HL-60 (cell line): ENCODE results near the gene LY6G5C.

Experiments
- GABPA ChIP-seq: IDR thresholded peaks from 2 replicates; pipeline ENCODE4 v1.6.1; 2012; ENCODE audit warnings: low read depth
- POLR2AphosphoS5 ChIP-seq: IDR thresholded peaks from 2 replicates; pipeline ENCODE4 v1.6.1; 2012; ENCODE audit warnings: low read depth
- SPI1 ChIP-seq: IDR thresholded peaks from 2 replicates; pipeline ENCODE4 v1.6.1; 2012; ENCODE audit warnings: low read depth, mild to moderate bottlenecking, borderline replicate concordance
- TF ChIP-seq, protein P1 (sequence below): IDR thresholded peaks from one replicate; pipeline ENCODE4 v1.5.1; 2011; ENCODE audit warnings: low read length, control low read depth, inconsistent platforms; ENCODE audit not compliant: insufficient read depth
- TF ChIP-seq, protein P2 (sequence below): IDR thresholded peaks from 2 replicates; pipeline ENCODE4 v1.6.1; 2012; ENCODE audit warnings: low read depth; ENCODE audit not compliant: insufficient replicate concordance

DNA sequence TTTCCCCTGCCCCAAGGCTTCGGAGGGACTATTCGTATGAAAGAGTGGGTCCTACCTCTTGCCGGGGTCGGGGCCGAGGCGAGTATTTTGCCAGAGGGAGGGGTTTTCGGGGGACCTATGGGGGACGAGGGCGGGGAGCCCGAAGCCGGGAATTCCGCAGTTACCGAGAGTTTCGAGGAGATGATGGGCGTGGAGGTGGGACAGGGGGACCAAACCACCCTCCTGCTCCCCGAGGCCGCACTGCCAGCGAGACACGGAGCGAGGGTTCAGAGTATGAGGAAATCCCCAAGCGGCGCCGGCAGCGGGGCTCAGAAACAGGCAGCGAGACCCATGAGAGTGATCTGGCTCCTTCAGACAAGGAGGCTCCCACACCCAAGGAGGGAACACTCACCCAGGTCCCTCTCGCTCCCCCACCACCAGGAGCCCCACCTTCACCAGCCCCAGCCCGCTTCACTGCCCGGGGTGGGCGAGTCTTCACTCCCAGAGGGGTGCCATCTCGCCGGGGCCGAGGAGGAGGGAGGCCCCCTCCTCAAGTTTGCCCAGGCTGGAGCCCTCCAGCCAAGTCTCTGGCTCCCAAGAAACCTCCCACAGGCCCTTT, 49.1 kb downstream of the LY6G5C start:
- TF ChIP-seq, protein P1, sequence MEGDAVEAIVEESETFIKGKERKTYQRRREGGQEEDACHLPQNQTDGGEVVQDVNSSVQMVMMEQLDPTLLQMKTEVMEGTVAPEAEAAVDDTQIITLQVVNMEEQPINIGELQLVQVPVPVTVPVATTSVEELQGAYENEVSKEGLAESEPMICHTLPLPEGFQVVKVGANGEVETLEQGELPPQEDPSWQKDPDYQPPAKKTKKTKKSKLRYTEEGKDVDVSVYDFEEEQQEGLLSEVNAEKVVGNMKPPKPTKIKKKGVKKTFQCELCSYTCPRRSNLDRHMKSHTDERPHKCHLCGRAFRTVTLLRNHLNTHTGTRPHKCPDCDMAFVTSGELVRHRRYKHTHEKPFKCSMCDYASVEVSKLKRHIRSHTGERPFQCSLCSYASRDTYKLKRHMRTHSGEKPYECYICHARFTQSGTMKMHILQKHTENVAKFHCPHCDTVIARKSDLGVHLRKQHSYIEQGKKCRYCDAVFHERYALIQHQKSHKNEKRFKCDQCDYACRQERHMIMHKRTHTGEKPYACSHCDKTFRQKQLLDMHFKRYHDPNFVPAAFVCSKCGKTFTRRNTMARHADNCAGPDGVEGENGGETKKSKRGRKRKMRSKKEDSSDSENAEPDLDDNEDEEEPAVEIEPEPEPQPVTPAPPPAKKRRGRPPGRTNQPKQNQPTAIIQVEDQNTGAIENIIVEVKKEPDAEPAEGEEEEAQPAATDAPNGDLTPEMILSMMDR, result no peak
- no peak for TF ChIP-seq POLR2AphosphoS5
- no peak for TF ChIP-seq GABPA
- TF ChIP-seq, protein P2, sequence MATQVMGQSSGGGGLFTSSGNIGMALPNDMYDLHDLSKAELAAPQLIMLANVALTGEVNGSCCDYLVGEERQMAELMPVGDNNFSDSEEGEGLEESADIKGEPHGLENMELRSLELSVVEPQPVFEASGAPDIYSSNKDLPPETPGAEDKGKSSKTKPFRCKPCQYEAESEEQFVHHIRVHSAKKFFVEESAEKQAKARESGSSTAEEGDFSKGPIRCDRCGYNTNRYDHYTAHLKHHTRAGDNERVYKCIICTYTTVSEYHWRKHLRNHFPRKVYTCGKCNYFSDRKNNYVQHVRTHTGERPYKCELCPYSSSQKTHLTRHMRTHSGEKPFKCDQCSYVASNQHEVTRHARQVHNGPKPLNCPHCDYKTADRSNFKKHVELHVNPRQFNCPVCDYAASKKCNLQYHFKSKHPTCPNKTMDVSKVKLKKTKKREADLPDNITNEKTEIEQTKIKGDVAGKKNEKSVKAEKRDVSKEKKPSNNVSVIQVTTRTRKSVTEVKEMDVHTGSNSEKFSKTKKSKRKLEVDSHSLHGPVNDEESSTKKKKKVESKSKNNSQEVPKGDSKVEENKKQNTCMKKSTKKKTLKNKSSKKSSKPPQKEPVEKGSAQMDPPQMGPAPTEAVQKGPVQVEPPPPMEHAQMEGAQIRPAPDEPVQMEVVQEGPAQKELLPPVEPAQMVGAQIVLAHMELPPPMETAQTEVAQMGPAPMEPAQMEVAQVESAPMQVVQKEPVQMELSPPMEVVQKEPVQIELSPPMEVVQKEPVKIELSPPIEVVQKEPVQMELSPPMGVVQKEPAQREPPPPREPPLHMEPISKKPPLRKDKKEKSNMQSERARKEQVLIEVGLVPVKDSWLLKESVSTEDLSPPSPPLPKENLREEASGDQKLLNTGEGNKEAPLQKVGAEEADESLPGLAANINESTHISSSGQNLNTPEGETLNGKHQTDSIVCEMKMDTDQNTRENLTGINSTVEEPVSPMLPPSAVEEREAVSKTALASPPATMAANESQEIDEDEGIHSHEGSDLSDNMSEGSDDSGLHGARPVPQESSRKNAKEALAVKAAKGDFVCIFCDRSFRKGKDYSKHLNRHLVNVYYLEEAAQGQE, result no peak
- TF ChIP-seq SPI1, result no peak
